ENCODE measurements around the gene MAPT. TPM values are rescaled to one million over a fixed set of nuclear protein-coding genes. Genes with fewer than 3 reads are reported as not detected.

Gene MAPT
- total RNA-seq, 2 donors from 2014 or later = 0.14 to 0.17 TPM

- DNase-seq (ENCODE audit: low spot score) = no peak
- Mint-ChIP-seq H3K4me3 (no peak overlapping the region), H3K36me3 (no peaks in the 10 kb centered on the region), H3K27me3 (peaks cover 9 to 19% of the 10 kb centered on the region in 2 donors), H3K27ac (no peak overlapping the region), H3K4me1 (ENCODE audit: low read depth in 2 of 2) (no peaks in the 10 kb centered on the region), H3K9me3 (peaks cover 4% of the 10 kb centered on the region)
- no peak for ATAC-seq
These were observed 79.8 kb downstream of the MAPT start for GRCh38 chr17:45973946-45974859.

DNA sequence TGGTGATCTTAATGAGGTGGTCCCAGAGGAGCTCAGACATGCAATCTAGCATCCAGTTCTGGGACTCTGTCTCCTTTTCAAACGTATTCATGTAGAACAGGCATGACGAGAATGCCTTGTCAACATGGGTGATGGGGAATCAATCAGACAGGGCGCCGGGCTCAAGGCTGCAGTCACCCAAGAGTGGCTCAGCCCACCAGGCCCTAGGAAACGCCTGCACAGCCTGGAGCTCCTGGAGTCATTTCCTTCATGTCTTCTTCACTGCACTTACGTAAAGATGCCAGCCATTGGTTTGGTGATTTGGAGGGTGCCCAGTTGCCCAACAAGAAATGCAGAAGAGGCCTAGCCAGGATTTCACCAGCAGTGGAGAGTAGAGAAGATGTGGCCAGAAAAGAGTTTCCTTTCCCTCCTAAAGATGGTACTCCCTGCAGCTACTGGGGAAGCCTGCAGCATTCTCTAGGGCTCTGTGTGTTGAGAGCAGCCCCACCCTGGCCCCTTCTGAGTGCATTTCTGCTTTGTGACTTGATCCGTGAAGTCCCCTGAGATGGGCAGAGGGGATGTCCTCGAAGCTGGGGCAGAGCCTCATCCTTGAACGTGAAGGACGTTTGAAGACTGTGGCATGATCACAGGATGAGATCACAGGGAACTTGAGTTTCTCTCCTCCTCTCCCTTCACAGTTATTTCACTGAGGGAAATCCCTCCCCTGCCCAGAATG is 80.7 kb downstream of the MAPT start:
- no peaks in the 10 kb centered on the region for H3K9me3 Mint-ChIP-seq
- H3K4me3 Mint-ChIP-seq = no peak overlapping the region
- peaks cover 4 to 10% of the 10 kb centered on the region in 2 donors for H3K27me3 Mint-ChIP-seq
- no peaks in the 10 kb centered on the region for H3K36me3 Mint-ChIP-seq
- no peak overlapping the region for H3K27ac Mint-ChIP-seq
- H3K4me1 Mint-ChIP-seq (ENCODE audit: low read depth in 2 of 2) = no peaks in the 10 kb centered on the region
- DNase-seq (ENCODE audit: low spot score) (no peak), ATAC-seq (no peak)

DNA sequence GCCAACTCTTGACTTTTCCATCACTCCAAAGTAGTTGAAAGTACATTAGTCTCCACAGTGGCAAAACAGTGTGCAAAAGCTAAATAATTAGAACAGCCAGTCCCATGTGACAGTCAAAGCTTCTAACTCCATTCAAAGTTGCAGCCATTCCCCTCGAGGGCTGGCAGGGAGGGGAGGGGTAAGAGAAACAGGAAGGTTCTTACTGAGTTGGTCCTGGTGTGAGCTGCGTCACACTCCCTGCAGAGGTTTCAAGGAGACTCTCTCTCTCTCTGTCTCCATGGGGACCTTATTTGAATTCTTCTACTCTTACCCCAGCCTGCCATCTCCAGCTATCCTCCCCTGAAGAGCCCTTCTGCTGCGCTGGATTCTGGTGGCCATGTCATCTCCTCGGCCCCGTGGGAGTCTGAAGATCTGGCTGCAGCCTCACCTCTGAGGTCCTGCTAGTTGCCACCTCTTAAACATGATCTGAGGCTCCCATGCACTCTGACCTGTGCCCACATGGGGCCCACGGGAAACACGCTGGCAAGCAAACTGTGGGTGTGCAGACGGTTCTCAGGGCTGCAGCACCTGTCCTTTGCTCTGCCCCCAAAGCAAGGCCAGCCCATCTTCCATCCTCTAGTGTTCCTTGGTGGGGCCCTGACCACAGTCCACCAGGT is 81.4 kb downstream of the MAPT start:
- H3K4me1 Mint-ChIP-seq (ENCODE audit: low read depth in 2 of 2) = no peaks in the 10 kb centered on the region
- H3K36me3 Mint-ChIP-seq = no peaks in the 10 kb centered on the region
- DNase-seq (ENCODE audit: low spot score) (no peak), ATAC-seq (no peak)
- H3K27me3 Mint-ChIP-seq = peaks cover 4 to 5% of the 10 kb centered on the region in 2 donors
- no peaks in the 10 kb centered on the region for H3K9me3 Mint-ChIP-seq
- H3K4me3 Mint-ChIP-seq = no peak overlapping the region
- no peak overlapping the region for H3K27ac Mint-ChIP-seq

DNA sequence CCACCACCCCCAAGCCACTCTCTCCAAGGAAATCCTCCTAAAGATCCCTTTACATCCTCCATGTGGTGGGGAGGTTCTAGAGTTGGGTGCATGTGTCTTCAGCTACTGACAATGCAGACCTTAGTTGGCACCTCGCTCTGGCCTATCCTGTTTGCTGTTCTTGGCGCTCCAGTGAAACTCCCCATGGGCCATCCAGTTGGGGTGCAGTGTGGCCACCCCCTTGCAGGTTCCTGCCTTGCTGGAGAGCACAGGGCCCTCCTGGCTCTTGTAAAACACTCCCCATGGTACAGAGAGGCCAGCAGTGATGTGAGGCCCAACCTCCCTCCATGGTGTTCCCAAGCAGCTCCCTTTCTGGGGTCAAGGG is 82.0 kb downstream of the MAPT start:
- no peaks in the 10 kb centered on the region for H3K9me3 Mint-ChIP-seq
- H3K27ac Mint-ChIP-seq = no peak overlapping the region
- H3K27me3 Mint-ChIP-seq = peaks cover 4 to 5% of the 10 kb centered on the region in 2 donors
- DNase-seq (ENCODE audit: low spot score) (no peak), ATAC-seq (no peak)
- H3K4me1 Mint-ChIP-seq (ENCODE audit: low read depth in 2 of 2) = no peaks in the 10 kb centered on the region
- no peaks in the 10 kb centered on the region for H3K36me3 Mint-ChIP-seq
- no peak overlapping the region for H3K4me3 Mint-ChIP-seq

DNA sequence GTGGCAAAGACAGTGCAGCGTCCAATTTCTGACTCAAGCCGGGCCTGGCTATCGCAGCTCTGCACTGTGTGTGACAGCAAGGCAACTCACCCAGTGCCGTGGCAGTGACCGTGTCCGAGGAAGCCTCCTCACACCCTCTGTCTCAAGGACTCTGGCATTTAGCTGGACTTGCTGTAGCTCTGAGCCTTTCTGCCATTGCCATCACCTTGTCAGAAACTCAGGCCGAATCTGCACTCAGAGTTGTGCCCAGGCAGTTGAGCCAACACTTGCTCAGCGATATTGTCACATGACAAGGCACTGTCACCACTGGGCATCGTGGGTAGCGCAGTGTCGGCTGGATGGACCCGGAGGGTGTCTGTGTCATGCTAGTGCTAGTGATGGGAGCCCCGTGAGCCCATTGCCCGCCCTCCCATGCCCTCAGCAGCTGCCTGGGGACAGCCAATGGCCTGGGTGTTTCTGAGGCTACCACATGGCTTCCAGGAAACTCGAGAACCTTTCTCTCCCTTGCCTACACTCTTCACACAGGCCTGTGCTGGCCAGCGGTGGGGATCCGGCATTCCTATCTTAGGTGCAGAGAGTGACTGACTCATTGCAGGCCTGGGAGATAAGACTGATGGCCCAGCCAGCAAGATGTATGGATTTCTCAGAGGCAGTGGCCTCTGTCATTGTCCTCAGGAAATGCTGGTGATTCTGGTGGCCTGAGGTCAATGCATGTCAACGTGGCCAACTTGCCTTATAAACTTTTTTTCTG is 82.6 kb downstream of the MAPT start:
- Mint-ChIP-seq H3K27ac (no peak overlapping the region), H3K4me3 (no peak overlapping the region), H3K27me3 (peaks cover 4 to 5% of the 10 kb centered on the region in 2 donors), H3K36me3 (no peaks in the 10 kb centered on the region), H3K4me1 (ENCODE audit: low read depth in 2 of 2) (no peaks in the 10 kb centered on the region), H3K9me3 (no peaks in the 10 kb centered on the region)
- ATAC-seq (no peak), DNase-seq (ENCODE audit: low spot score) (no peak)

GRCh38 chr17:45977506-45977824 is 83.1 kb downstream of the MAPT start:
- H3K4me1 Mint-ChIP-seq (ENCODE audit: low read depth in 2 of 2) = no peaks in the 10 kb centered on the region
- DNase-seq (ENCODE audit: low spot score) (no peak), ATAC-seq (no peak)
- peaks cover under 1 to 3% of the 10 kb centered on the region in 2 donors for H3K27me3 Mint-ChIP-seq
- no peaks in the 10 kb centered on the region for H3K36me3 Mint-ChIP-seq
- H3K9me3 Mint-ChIP-seq = no peaks in the 10 kb centered on the region
- no peak overlapping the region for H3K27ac Mint-ChIP-seq
- no peak overlapping the region for H3K4me3 Mint-ChIP-seq

GRCh38 chr17:45977976-45978626 is 83.7 kb downstream of the MAPT start:
- Mint-ChIP-seq H3K36me3 (no peaks in the 10 kb centered on the region), H3K27me3 (no peaks in the 10 kb centered on the region), H3K4me1 (ENCODE audit: low read depth in 2 of 2) (no peaks in the 10 kb centered on the region), H3K27ac (no peak overlapping the region), H3K9me3 (no peaks in the 10 kb centered on the region), H3K4me3 (no peak overlapping the region)
- ATAC-seq (no peak), DNase-seq (ENCODE audit: low spot score) (no peak)

- H3K27me3 Mint-ChIP-seq = no peaks in the 10 kb centered on the region
These were observed 84.8 kb downstream of the MAPT start for GRCh38 chr17:45979137-45979536.

GRCh38 chr17:45980855-45981254 is 86.5 kb downstream of the MAPT start:
- no peaks in the 10 kb centered on the region for H3K4me1 Mint-ChIP-seq (ENCODE audit: low read depth in 2 of 2)
- H3K9me3 Mint-ChIP-seq = no peaks in the 10 kb centered on the region
- no peak overlapping the region for H3K27ac Mint-ChIP-seq
- ATAC-seq (no peak), DNase-seq (ENCODE audit: low spot score) (no peak)
- peaks cover 0 to 2% of the 10 kb centered on the region in 2 donors for H3K27me3 Mint-ChIP-seq
- H3K4me3 Mint-ChIP-seq = no peak overlapping the region
- H3K36me3 Mint-ChIP-seq = no peaks in the 10 kb centered on the region

More at GRCh38 chr17:45979137-45979536, 84.8 kb downstream of the MAPT start:
- Mint-ChIP-seq H3K27ac (no peak overlapping the region), H3K36me3 (no peaks in the 10 kb centered on the region), H3K4me1 (ENCODE audit: low read depth in 2 of 2) (no peaks in the 10 kb centered on the region), H3K9me3 (no peaks in the 10 kb centered on the region), H3K4me3 (no peak overlapping the region)
- ATAC-seq (no peak), DNase-seq (ENCODE audit: low spot score) (no peak)

GRCh38 chr17:45981306-45981705 is 87.0 kb downstream of the MAPT start:
- no peaks in the 10 kb centered on the region for H3K36me3 Mint-ChIP-seq
- no peak overlapping the region for H3K27ac Mint-ChIP-seq
- H3K4me1 Mint-ChIP-seq (ENCODE audit: low read depth in 2 of 2) = no peaks in the 10 kb centered on the region
- peaks cover 0 to 3% of the 10 kb centered on the region in 2 donors for H3K27me3 Mint-ChIP-seq
- ATAC-seq (no peak), DNase-seq (ENCODE audit: low spot score) (peak; percentile 20)
- H3K4me3 Mint-ChIP-seq = no peak overlapping the region
- no peaks in the 10 kb centered on the region for H3K9me3 Mint-ChIP-seq

DNA sequence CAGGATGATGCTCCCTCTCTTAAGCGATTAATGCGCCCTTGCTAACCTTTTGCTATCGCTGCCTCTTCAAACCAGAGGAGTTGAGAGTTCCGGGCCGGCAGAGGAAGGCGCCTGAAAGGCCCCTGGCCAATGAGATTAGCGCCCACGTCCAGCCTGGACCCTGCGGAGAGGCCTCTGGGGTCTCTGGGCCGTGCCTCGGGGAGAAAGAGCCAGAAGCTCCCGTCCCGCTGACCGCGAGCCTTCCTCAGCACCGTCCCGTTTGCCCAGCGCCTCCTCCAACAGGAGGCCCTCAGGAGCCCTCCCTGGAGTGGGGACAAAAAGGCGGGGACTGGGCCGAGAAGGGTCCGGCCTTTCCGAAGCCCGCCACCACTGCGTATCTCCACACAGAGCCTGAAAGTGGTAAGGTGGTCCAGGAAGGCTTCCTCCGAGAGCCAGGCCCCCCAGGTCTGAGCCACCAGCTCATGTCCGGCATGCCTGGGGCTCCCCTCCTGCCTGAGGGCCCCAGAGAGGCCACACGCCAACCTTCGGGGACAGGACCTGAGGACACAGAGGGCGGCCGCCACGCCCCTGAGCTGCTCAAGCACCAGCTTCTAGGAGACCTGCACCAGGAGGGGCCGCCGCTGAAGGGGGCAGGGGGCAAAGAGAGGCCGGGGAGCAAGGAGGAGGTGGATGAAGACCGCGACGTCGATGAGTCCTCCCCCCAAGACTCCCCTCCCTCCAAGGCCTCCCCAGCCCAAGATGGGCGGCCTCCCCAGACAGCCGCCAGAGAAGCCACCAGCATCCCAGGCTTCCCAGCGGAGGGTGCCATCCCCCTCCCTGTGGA is 88.6 kb downstream of the MAPT start:
- DNase-seq (ENCODE audit: low spot score) = no peak
- Mint-ChIP-seq H3K4me3 (no peak overlapping the region), H3K27me3 (peaks cover 0 to 3% of the 10 kb centered on the region in 2 donors), H3K36me3 (no peaks in the 10 kb centered on the region), H3K9me3 (no peaks in the 10 kb centered on the region), H3K4me1 (ENCODE audit: low read depth in 2 of 2) (no peaks in the 10 kb centered on the region), H3K27ac (no peak overlapping the region)
- no peak for ATAC-seq

DNA sequence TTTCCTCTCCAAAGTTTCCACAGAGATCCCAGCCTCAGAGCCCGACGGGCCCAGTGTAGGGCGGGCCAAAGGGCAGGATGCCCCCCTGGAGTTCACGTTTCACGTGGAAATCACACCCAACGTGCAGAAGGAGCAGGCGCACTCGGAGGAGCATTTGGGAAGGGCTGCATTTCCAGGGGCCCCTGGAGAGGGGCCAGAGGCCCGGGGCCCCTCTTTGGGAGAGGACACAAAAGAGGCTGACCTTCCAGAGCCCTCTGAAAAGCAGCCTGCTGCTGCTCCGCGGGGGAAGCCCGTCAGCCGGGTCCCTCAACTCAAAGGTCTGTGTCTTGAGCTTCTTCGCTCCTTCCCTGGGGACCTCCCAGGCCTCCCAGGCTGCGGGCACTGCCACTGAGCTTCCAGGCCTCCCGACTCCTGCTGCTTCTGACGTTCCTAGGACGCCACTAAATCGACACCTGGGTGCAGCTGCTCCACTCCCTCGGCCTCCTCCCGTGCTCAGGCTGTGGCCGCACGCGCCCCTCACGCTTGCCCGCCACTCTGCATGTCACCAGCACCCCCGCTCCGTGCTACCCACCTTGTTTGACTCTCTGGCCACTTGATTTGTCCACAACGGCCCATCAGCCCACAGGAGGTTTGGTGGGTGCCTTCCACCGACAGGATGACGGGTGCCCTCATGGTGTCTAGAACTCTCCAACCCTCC is 89.4 kb downstream of the MAPT start:
- no peak for ATAC-seq
- no peak for DNase-seq (ENCODE audit: low spot score)
- no peaks in the 10 kb centered on the region for H3K9me3 Mint-ChIP-seq
- H3K27ac Mint-ChIP-seq = no peak overlapping the region
- no peaks in the 10 kb centered on the region for H3K36me3 Mint-ChIP-seq
- no peaks in the 10 kb centered on the region for H3K4me1 Mint-ChIP-seq (ENCODE audit: low read depth in 2 of 2)
- no peak overlapping the region for H3K4me3 Mint-ChIP-seq
- H3K27me3 Mint-ChIP-seq = peaks cover 0 to 3% of the 10 kb centered on the region in 2 donors
